ENCODE data around the gene SLC2A10.

The SLC2A10 gene

GRCh38 chr20:46770330-46771194, 61.1 kb downstream of the SLC2A10 start:
- no peak for DNase-seq (ENCODE audit: low spot score)

GRCh38 chr20:46771195-46771588, 61.7 kb downstream of the SLC2A10 start:
- no peak for DNase-seq (ENCODE audit: low spot score)

GRCh38 chr20:46772901-46773300, 63.5 kb downstream of the SLC2A10 start:
- DNase-seq (ENCODE audit: low spot score) = no peak

- DNase-seq (ENCODE audit: low spot score) = no peak
These were observed 64.2 kb downstream of the SLC2A10 start for GRCh38 chr20:46773680-46774079.

- no peak for DNase-seq (ENCODE audit: low spot score)
These were observed 64.8 kb downstream of the SLC2A10 start for GRCh38 chr20:46774236-46774635.

GRCh38 chr20:46774943-46775560, 65.6 kb downstream of the SLC2A10 start:
- DNase-seq (ENCODE audit: low spot score) = no peak

GRCh38 chr20:46775806-46776205, 66.4 kb downstream of the SLC2A10 start:
- DNase-seq (ENCODE audit: low spot score) = no peak

- no peak for DNase-seq (ENCODE audit: low spot score)
These were observed 67.9 kb downstream of the SLC2A10 start for GRCh38 chr20:46777331-46777730.

GRCh38 chr20:46779831-46780230, 70.4 kb downstream of the SLC2A10 start:
- no peak for DNase-seq (ENCODE audit: low spot score)

GRCh38 chr20:46784436-46785127, 75.1 kb downstream of the SLC2A10 start:
- DNase-seq (ENCODE audit: low spot score) = no peak

Measured in ecto neural progenitor cell (in vitro differentiated cells).